Muscle of arm (tissue), 14 donors: ENCODE results near the gene PSMD8. TPM values are rescaled to one million over a fixed set of nuclear protein-coding genes. Genes with fewer than 3 reads are reported as not detected.
A peak's percentile ranks its signal among the peaks of the same experiment; 100 is the strongest.
"Not testable (repeated sequence)": the region's sequence is repeated elsewhere in the genome, so short reads cannot be mapped to it uniquely, and the experiment has no call there.

Experiments
- DNase-seq: peaks from one replicate; pipeline ENCODE4 v3.0.0-alpha.2; 2013
- long read RNA-seq, 11 donors: transcript quantifications; one replicate each; lab custom pipeline, GENCODE V29; 2026
- polyA plus RNA-seq, 12 donors: library from polyadenylated mRNA; unstranded; fragments of 120-200 nt; gene quantifications; one replicate each; pipeline ENCODE4 v1.2.1, GENCODE V29; 2013; ENCODE audit not compliant: insufficient read length in 12 of 12

Gene PSMD8
- polyA plus RNA-seq, result 100 to 1,000 TPM in 11 of 12 donors, not detected in 1; 111 to 140 (median 119) TPM
- long read RNA-seq, donor 1, transcript PSMD8-208 (6 exons, 771 nt), result minor isoform, 7 of 127 reads
- long read RNA-seq, donor 1, transcript PSMD8-201 (7 exons, 1,553 nt), result major isoform, 66 of 127 reads
- long read RNA-seq, donor 1, partial matches to known transcripts, result 53 of 127 reads
- long read RNA-seq, donor 1, other reads (novel, unspliced or antisense), result 0 of 127 reads
- long read RNA-seq, donor 2, transcript PSMD8-208 (6 exons, 771 nt), result minor isoform, 6 of 108 reads
- long read RNA-seq, donor 2, transcript PSMD8-201 (7 exons, 1,553 nt), result major isoform, 87 of 108 reads
- long read RNA-seq, donor 2, partial matches to known transcripts, result 15 of 108 reads
- long read RNA-seq, donor 2, other reads (novel, unspliced or antisense), result 0 of 108 reads
- long read RNA-seq, donor 3, transcript PSMD8-201 (7 exons, 1,553 nt), result major isoform, 29 of 45 reads
- long read RNA-seq, donor 3, transcript PSMD8-208 (6 exons, 771 nt), result minor isoform, 5 of 45 reads
- long read RNA-seq, donor 3, partial matches to known transcripts, result 11 of 45 reads
- long read RNA-seq, donor 3, other reads (novel, unspliced or antisense), result 0 of 45 reads
- long read RNA-seq, donor 4, transcript PSMD8-201 (7 exons, 1,553 nt), result major isoform, 40 of 50 reads
- long read RNA-seq, donor 4, partial matches to known transcripts, result 9 of 50 reads
- long read RNA-seq, donor 4, other reads (novel, unspliced or antisense), result 0 of 50 reads
- long read RNA-seq, donor 5, transcript PSMD8-208 (6 exons, 771 nt), result minor isoform, 5 of 163 reads
- long read RNA-seq, donor 5, transcript PSMD8-201 (7 exons, 1,553 nt), result major isoform, 128 of 163 reads
- long read RNA-seq, donor 5, partial matches to known transcripts, result 30 of 163 reads
- long read RNA-seq, donor 5, other reads (novel, unspliced or antisense), result 0 of 163 reads
- long read RNA-seq, donor 6, transcript PSMD8-201 (7 exons, 1,553 nt), result major isoform, 62 of 94 reads
- long read RNA-seq, donor 6, transcript PSMD8-208 (6 exons, 771 nt), result minor isoform, 7 of 94 reads
- long read RNA-seq, donor 6, partial matches to known transcripts, result 25 of 94 reads
- long read RNA-seq, donor 6, other reads (novel, unspliced or antisense), result 0 of 94 reads
- long read RNA-seq, donor 7, transcript PSMD8-201 (7 exons, 1,553 nt), result major isoform, 41 of 56 reads
- long read RNA-seq, donor 7, partial matches to known transcripts, result 11 of 56 reads
- long read RNA-seq, donor 7, other reads (novel, unspliced or antisense), result 0 of 56 reads
- long read RNA-seq, donor 8, transcript PSMD8-201 (7 exons, 1,553 nt), result major isoform, 71 of 105 reads
- long read RNA-seq, donor 8, transcript PSMD8-208 (6 exons, 771 nt), result minor isoform, 7 of 105 reads
- long read RNA-seq, donor 8, partial matches to known transcripts, result 27 of 105 reads
- long read RNA-seq, donor 8, other reads (novel, unspliced or antisense), result 0 of 105 reads
- long read RNA-seq, donor 9, transcript PSMD8-201 (7 exons, 1,553 nt), result major isoform, 55 of 75 reads
- long read RNA-seq, donor 9, partial matches to known transcripts, result 17 of 75 reads
- long read RNA-seq, donor 9, other reads (novel, unspliced or antisense), result 0 of 75 reads
- long read RNA-seq, donor 10, transcript PSMD8-201 (7 exons, 1,553 nt), result major isoform, 76 of 121 reads
- long read RNA-seq, donor 10, partial matches to known transcripts, result 42 of 121 reads
- long read RNA-seq, donor 10, other reads (novel, unspliced or antisense), result 0 of 121 reads
- long read RNA-seq, donor 11, transcript PSMD8-201 (7 exons, 1,553 nt), result major isoform, 76 of 122 reads
- long read RNA-seq, donor 11, transcript PSMD8-208 (6 exons, 771 nt), result minor isoform, 5 of 122 reads
- long read RNA-seq, donor 11, partial matches to known transcripts, result 41 of 122 reads
- long read RNA-seq, donor 11, other reads (novel, unspliced or antisense), result 0 of 122 reads

DNA sequence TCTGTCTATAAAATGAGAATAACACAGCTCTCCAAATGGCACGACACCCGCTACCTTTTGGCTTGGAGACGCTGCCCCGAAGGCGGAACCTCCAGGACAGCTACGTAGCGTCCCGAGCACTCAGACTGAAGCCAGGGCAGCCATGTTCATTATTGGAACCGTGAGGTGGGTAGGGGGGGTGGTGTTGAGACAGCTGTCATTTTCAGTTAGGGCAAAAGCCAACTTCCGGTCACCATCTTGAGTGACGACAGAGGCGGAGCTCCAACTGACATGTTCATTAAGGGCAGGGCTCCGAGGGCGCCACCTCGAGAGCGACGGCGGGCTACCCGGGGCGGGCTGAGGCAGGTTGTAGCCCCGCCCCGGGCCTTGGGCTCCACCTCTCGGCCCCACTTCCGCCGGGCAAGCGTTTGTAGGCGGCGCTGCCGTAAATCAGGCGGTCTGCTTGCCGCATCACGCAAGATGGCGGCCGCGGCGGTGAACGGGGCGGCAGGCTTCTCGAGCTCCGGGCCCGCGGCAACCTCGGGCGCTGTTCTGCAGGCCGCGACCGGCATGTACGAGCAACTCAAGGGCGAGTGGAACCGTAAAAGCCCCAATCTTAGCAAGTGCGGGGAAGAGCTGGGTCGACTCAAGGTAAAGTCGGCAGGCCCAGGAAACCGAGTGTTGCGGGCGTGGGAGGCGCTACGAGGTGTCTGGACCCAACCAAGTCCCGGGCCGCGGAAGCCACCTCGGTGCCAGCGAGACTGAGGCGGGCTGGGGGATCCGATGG, at the start of gene PSMD8:
Gene PSMD8 (plus strand): TSS at position 240 of the 766 bp plus-strand sequence. CDS start 31 bp downstream, at position 271.
- peak; percentile 99 for DNase-seq

DNA sequence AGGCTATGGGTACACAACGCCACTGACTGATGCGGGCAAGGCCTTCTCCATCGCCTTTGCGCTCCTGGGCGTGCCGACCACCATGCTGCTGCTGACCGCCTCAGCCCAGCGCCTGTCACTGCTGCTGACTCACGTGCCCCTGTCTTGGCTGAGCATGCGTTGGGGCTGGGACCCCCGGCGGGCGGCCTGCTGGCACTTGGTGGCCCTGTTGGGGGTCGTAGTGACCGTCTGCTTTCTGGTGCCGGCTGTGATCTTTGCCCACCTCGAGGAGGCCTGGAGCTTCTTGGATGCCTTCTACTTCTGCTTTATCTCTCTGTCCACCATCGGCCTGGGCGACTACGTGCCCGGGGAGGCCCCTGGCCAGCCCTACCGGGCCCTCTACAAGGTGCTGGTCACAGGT, 47.8 kb upstream of the PSMD8 start:
- no peak for DNase-seq

DNA sequence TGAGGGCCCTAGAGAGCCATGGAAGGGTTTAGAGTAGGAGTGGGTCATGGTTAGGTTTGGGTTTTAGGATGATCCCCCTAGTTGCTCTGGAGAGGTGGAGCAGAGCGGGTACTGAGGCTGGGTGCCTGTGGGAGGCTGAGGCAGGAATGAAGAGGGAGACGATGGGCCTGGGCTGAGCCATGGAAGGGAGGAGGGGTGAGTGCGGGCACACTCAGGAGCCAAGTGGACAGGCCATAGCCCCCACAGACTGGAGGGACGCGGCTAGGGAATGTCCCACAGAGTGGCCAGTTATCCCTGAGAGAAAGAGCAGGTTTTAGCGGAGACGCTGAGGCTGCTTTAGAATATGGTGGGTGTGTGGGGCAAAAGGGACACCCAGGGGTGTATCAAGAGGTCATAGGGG, 44.7 kb upstream of the PSMD8 start:
- no peak for DNase-seq

DNA sequence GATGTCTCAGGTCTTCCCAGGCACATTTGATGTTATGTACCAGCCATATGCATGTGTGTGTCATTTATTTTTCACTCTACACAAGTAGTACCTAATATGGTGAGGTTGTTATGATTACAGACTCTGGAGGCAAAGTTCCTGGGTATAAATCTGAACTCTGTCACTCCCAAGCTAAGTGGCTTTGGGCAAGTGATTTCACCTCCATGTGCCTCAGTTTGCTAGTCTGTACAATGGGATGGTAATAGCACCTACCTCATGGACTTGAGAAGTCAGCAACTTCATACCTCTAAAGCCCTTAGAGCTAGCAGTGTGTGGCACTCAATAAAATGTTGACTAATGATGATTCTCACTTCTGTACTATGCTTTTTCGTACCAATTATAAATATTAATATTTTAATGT, 42.6 kb upstream of the PSMD8 start:
- DNase-seq, result no peak

DNA sequence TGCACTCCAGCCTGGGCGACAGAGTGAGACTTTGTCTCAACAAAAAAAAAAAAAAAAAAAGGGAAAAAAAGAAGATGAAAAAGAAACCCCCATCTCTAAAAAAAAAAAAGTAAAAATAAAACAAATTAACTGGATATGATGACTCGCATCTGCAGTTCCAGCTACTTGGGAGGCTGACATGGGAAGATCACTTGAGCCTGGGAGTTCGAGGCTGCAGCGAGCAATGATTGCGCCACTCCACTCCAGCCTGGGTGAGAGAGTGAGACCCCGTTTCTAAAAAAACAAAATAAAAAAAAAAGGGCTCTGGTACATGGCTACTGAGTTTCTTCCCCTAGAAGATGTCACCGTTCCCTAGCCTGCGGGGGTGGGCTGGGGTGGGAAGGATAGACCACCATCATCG, 41.1 kb upstream of the PSMD8 start:
- no peak for DNase-seq

DNA sequence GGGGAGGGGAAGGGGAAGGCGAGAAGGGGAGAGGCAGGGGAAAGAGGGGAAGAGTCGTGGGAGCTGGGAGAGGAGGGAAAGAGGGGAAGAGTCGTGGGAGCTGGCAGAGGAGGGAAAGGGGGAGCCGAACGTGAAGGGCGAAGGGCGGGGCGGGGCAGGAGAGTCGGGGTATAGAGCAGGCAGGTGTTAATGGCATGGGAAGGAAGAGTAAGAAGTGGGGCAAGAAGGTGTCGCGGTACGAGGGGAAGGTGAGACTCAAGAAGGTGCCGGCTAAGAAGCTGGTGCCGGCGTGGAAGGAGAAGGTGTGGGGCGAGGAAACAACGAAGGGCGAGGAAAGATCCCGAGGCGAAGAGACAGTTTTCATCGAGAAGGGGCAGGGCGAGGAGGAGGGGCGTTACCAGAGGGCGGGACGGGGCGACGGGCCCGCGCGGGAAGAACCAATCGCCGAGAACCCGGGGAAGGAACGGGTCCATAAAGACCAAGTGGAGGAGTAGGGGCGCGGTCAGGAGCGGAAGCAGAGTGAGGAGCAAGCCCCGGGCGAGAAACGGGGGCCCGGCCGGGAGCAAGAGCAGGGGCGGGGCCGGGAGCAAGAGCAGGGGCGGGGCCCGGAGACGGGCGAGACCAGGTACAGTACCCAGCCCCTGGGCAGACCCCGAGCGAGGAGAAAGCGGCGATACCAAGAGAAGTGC, 38.3 kb upstream of the PSMD8 start:
- DNase-seq, result peak; percentile 95

DNA sequence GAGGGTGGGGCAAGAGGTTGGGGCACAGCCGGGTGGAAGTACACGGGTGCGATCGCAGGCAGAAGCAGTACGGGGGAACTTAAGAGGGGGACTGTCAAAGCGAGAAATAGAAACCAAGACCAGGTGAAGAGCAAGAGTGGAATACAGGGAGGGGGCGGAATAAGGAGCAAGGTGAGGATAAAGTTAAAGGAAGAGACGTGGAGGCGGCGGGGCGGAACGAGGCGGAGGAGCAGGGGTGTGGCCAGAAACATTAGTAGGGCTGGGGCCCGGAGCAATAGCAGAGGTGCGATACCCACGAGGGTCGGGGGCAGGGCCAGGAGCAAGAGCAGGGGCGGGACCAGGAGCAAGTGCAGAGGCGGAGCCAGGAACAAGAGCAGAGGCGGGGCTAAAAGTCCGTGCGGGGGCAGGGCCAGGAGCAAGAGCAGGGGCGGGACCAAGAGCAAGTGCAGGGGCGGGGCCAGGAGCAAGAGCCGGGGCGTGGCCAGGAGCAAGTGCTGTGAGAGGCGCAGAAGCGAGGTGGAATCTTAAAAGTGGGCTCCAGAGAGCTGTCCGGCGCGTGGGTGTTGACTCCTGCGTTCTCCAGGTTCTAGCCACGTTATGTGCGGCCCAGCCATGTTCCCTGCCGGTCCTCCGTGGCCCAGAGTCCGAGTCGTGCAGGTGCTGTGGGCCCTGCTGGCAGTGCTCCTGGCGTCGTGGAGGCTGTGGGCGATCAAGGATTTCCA, 37.6 kb upstream of the PSMD8 start:
- DNase-seq, result peak; percentile 85

DNA sequence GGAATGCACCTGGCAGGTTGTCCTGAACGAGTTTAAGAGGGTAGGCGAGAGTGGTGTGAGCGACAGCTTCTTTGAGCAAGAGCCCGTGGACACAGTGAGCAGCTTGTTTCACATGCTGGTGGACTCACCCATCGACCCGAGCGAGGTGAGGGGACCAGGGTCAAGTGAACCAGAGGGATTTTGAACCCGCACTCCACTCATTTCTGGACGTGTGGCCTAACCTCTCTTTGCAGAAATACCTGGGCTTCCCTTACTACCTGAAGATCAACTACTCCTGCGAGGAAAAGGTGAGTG, 37.1 kb upstream of the PSMD8 start:
- DNase-seq, result no peak

DNA sequence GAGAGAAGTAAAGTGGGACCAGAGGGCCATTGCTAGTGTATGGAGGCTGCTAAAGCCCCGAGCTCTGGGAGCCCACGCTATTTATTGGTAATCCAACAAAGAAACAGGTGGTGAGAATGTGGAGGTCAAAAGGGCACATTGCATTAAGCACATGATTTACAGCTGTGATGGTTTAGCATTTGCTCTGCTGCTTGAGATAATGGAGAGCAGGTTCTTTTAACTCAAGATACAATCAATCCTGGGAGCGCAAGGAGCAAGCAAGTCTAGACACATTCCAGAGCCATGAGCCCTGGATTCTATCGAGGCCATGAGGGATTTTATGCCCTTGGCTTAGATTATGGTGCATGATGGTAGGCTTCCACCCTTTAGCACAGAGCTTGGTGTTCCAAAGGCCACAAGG, 35.4 kb upstream of the PSMD8 start:
- not testable (repeated sequence) for DNase-seq

DNA sequence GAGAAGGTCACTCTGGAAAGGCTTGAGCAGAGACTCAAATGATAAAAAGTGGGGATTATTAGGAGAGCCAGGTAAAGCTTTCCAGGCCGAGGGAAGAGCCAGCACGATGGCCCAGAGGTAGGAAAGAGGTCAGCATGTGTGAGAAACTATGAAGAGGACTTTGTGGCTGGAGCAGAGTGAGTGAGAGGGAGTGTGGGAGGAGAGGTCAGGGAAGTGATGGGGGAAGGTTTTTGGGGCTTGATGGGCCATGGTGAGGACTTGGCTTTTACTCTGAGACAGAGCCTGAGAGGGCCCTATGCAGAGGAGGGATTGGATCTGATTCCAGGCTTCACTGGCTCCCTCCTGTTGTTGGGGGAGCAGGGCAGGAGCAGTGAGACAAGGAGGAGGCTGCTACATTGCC, 33.4 kb upstream of the PSMD8 start:
- DNase-seq, result no peak

DNA sequence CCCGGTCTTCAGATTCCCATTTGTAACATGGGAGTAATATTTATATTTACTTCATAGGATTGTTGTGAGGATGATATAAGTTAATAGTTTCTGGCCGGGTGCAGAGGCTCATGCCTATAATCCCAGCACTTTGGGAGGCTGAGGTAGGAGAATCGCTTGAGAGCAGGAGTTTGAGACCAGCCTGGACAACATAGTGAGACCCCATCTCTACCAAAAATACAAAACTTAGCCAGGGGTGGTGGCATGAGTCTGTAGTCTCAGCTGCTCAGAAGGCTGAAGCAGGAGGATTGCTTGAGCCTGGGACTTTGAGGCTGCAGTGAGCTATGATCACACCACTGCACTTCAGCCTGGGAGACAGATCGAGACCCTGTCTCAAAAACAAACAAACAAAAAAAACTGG, 27.5 kb upstream of the PSMD8 start:
- no peak for DNase-seq

DNA sequence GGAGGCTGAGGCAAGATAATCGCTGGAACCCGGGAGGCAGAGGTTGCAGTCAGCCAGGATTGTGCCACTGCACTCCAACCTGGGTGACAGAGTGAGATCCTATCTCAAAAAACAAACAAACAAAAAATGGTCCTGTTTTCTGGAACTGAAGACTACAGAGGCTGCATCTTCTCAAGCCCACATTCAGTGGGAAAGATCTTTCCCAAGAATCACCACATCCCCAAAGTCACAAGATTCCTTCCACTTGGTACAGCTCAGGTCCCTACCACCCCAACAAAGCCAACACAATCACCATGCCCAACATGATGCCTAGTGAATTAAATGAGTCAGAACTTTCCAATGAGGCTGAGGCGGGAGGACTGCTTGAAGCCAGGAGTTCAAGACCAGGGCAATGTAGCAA, 23.5 kb upstream of the PSMD8 start:
- DNase-seq, result no peak

DNA sequence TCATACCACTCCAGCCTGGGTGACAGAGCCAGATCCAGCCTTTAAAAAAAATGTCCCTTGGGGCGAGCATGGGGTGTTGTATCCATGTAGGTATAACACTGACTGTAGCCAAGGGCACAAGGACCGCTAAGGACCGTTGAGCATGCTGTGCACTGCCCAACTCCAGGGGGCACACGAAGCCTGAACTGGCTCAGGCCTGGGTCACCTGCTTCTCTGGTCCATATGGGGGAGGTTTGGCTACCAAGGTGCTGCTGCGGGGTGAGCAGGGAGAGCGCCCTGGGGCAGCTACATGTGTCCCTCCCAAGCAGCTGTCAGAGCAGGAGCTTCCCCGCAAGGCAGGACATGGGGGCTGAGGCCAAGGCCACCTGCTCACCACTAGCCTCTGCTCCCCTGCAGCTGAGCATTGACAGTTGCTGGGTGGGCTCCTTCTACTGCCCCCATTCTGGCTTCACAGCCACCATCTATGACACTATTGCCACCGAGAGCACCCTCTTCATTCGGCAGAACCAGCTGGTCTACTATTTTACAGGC, 22.4 kb upstream of the PSMD8 start:
- DNase-seq, result no peak

DNA sequence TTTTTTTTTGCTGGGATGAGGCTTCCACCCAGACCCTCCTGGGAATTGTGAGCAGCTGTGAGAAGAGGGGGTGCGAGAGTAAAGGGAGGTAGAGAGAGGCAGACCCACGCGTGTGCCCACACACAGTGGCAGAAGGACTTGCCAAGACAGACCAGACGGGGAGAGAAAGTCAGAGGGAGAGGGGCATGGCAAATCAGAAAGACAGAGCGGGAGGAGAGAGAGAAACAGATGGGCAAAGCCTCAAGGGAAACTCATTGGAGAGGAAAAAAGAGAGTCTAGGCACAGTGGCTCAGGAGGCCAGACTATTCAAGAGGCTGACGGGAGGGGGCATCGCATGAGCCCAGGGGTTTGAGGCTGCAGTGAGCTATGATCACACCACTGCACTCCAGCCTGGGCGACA, 21.8 kb upstream of the PSMD8 start:
- DNase-seq, result no peak

DNA sequence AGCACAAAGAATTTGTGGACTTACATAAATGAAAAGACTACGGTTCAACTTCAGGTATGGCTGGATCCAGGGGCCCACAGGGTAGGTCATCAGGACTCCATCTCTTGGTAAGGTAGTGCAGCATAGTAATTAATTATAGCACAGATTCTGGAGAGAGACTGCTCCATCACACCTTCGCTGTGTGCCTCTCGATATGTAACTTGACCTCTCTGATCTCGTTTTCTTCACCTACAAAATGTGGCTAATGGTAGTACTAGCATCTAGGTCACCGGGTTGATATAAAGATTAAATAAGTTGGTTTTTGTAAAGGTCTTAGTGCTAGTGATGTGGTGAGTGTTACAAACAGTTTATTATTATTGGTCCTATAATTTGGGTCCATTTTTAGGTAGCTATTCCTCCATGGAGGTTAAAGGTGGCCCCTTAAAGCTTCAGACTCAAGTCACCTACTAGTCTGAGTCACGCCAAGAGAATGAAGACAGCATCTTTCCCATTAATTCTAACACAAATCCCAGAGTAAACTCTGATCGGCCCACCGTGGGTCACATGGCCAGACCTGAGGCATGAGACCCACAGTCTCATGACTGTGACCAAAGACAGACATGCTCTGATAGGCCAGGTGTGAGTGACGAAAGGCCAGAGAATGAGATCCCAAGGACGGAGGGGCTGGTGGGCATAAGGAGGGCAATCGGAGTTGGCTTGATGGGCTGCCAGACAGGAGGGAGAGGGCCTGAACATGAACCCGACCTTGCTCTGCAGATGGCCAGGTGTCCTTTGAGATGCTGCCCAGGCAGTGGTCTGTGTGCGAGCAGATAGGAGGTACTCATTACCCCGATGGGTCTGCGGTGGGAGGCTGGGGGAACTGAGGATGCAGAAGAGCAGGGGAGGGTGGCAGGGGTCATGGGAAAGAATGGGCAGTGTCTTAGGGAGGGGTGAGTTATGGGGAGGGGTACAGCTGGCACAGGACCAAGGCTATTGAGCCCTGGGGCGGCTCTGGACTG, 18.3 kb upstream of the PSMD8 start:
- DNase-seq, result no peak

DNA sequence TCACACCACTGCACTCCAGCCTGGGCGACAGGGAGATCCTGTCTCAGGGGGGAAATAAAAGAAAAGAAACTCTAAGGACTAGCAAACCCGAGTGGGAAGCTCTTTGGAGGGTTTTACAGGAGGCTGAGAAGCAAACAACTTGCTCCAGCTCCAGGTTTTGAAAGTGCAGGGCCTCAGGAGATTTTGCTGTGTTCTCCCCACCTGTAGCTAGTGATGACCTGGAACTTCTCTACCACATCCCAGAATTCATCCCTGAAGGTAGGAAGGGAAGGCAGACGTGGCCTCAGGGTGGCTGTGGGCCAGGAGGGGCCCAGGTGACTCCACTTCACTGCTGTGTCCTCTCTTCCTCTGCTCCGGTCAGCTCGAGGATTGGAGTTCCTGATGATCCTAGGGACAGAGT, 16.3 kb upstream of the PSMD8 start:
- no peak for DNase-seq
